BLaER1 (cell line): Measurements from ENCODE around the gene MTHFD2L.

ENCODE experiments used
- H3K27ac ChIP-seq: shearing (Covaris generic); formaldehyde crosslinking; 2 replicates; pipeline ENCODE4 v1.8.1; 2022
- H3K27me3 ChIP-seq: shearing (Covaris generic); formaldehyde crosslinking; 2 replicates; pipeline ENCODE4 v1.8.1; 2022
- H3K36me3 ChIP-seq: shearing (Covaris generic); formaldehyde crosslinking; 2 replicates; pipeline ENCODE4 v1.8.1; 2022
- H3K4me1 ChIP-seq: shearing (Covaris generic); formaldehyde crosslinking; 2 replicates; pipeline ENCODE4 v1.8.1; 2022
- H3K4me2 ChIP-seq: shearing (Covaris generic); formaldehyde crosslinking; 2 replicates; pipeline ENCODE4 v1.8.1; 2022
- H3K4me3 ChIP-seq: shearing (Covaris generic); formaldehyde crosslinking; 2 replicates; pipeline ENCODE4 v1.8.1; 2022
- H3K9ac ChIP-seq: shearing (Covaris generic); formaldehyde crosslinking; 2 replicates; pipeline ENCODE4 v1.8.1; 2022
- H3K9me3 ChIP-seq: shearing (Covaris generic); formaldehyde crosslinking; 2 replicates; pipeline ENCODE4 v1.8.1; 2022
- H4K20me1 ChIP-seq: shearing (Covaris generic); formaldehyde crosslinking; 2 replicates; pipeline ENCODE4 v1.8.1; 2022
- Cebpa-rat ChIP-seq: shearing (Covaris generic); IDR thresholded peaks from 2 replicates; pipeline ENCODE4 v1.8.1; 2022

Gene MTHFD2L

DNA sequence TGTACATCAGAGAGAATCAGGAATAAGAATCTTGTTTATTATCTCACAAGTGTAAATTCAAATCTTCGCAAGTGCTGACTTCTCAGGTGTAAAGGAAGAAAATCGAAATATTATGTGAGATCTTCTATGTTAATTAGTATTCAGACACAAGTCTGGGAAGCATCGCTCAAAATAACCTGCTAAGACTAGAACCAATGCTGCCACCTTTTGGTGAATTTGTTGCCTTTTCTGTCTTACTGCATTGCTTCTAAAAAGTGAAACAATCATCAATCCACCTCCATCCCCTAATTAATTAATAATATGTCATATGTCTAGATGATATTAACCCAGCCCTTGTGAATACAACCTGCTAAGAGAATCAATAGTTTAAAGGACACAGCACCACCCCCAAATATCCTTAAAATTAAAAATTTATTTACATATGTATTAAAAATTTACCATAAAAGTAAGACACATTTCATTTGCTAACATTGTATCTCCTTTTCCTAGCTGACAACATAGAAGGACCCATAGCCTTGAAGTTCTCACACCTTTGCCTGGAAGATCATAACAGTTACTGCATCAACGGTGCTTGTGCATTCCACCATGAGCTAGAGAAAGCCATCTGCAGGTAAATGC lies 153.9 kb downstream of the MTHFD2L start:
- H3K4me1 ChIP-seq: no peaks in the 10 kb centered on the region

GRCh38 chr4:74314329-74314728 lies 156.4 kb downstream of the MTHFD2L start:
- Histone ChIP-seq H3K27me3 (no peaks in the 10 kb centered on the region), H3K36me3 (no peaks in the 10 kb centered on the region), H3K4me3 (no peak overlapping the region), H3K4me2 (no peak overlapping the region), H3K4me1 (no peaks in the 10 kb centered on the region), H3K9ac (no peak overlapping the region), H4K20me1 (no peaks in the 10 kb centered on the region), H3K9me3 (no peaks in the 10 kb centered on the region), H3K27ac (no peak overlapping the region)
- TF ChIP-seq Cebpa-rat: no peak

More for the DNA sequence above, 153.9 kb downstream of the MTHFD2L start:
- Histone ChIP-seq H3K9ac (no peak overlapping the region), H4K20me1 (no peaks in the 10 kb centered on the region), H3K27ac (no peak overlapping the region), H3K27me3 (no peaks in the 10 kb centered on the region), H3K36me3 (no peaks in the 10 kb centered on the region), H3K4me3 (no peak overlapping the region), H3K4me2 (no peak overlapping the region), H3K9me3 (no peaks in the 10 kb centered on the region)
- TF ChIP-seq Cebpa-rat: no peak

GRCh38 chr4:74314944-74315343 lies 157.0 kb downstream of the MTHFD2L start:
- no peak for TF ChIP-seq Cebpa-rat
- no peaks in the 10 kb centered on the region for H3K9me3 ChIP-seq
- no peaks in the 10 kb centered on the region for H3K4me1 ChIP-seq
- no peaks in the 10 kb centered on the region for H3K36me3 ChIP-seq
- H3K27me3 ChIP-seq: no peaks in the 10 kb centered on the region
- no peak overlapping the region for H3K4me2 ChIP-seq
- H3K27ac ChIP-seq: no peak overlapping the region
- no peak overlapping the region for H3K9ac ChIP-seq
- no peaks in the 10 kb centered on the region for H4K20me1 ChIP-seq
- no peak overlapping the region for H3K4me3 ChIP-seq

DNA sequence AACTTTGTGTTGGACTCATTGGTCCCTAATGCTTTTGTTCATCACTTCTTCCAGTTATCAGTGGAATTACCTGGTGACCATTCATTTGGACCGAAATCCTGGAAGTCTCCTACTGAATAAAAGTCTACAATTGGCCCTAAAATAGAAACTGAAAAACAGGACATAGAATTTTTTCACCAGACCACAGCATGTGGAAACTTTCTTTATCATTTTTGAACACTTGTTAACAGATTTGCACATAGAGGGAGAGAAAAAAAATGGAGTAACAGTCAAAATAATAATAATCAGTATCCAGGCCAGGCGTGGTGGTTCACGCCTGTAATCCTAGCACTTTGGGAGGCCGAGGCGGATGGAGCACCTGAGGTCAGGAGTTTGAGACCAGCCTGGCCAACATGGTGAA lies 157.5 kb downstream of the MTHFD2L start:
- Histone ChIP-seq H4K20me1 (no peaks in the 10 kb centered on the region), H3K36me3 (no peaks in the 10 kb centered on the region), H3K4me1 (no peaks in the 10 kb centered on the region), H3K27me3 (no peaks in the 10 kb centered on the region), H3K4me2 (no peak overlapping the region), H3K9ac (no peak overlapping the region), H3K27ac (no peak overlapping the region), H3K9me3 (no peaks in the 10 kb centered on the region), H3K4me3 (no peak overlapping the region)
- TF ChIP-seq Cebpa-rat: no peak

GRCh38 chr4:74316397-74316796 lies 158.5 kb downstream of the MTHFD2L start:
- TF ChIP-seq Cebpa-rat: no peak
- Histone ChIP-seq H3K27me3 (no peaks in the 10 kb centered on the region), H3K36me3 (no peaks in the 10 kb centered on the region), H3K4me3 (no peak overlapping the region), H3K9me3 (no peaks in the 10 kb centered on the region), H3K27ac (no peak overlapping the region), H3K4me2 (no peak overlapping the region), H3K4me1 (no peaks in the 10 kb centered on the region), H3K9ac (no peak overlapping the region), H4K20me1 (no peaks in the 10 kb centered on the region)

DNA sequence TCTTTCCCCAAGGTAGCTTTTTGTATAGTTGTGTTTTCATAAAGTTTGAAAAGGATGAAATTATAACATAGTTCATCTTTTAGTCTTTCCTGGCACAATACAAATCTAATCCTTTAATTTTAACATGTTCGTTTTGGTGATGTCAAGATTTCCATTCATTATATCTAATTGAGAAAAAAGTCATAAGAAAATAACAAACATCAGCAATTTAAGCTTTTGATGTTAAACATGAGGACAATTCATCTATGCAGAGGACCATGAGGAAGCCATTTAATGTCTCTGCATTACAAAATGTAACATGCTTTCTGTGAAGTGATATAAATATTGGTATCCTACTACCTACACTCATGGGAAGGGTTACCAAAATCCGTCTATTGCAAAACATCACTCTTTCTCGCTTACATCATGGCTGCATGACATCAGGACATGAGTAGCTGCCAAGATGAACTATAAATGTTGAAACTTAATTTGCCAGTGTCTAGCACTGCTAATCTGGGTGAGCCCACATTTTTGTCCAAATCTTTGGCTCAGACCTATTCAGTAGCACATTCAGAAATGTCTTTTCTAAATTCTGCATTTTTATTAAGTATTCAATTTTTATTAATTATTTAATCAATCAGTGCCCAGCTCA lies 159.8 kb downstream of the MTHFD2L start:
- Histone ChIP-seq H3K9me3 (no peaks in the 10 kb centered on the region), H3K27ac (no peak overlapping the region), H3K36me3 (no peaks in the 10 kb centered on the region), H3K4me3 (no peak overlapping the region), H3K27me3 (no peaks in the 10 kb centered on the region), H4K20me1 (no peaks in the 10 kb centered on the region), H3K9ac (no peak overlapping the region), H3K4me2 (no peak overlapping the region), H3K4me1 (no peaks in the 10 kb centered on the region)
- TF ChIP-seq Cebpa-rat: no peak

- Histone ChIP-seq H3K9ac (no peak overlapping the region), H3K36me3 (no peaks in the 10 kb centered on the region), H3K4me3 (no peak overlapping the region), H3K4me1 (no peaks in the 10 kb centered on the region), H4K20me1 (no peaks in the 10 kb centered on the region), H3K27me3 (no peaks in the 10 kb centered on the region), H3K9me3 (no peaks in the 10 kb centered on the region), H3K4me2 (no peak overlapping the region), H3K27ac (no peak overlapping the region)
- TF ChIP-seq Cebpa-rat: no peak
These were observed 160.4 kb downstream of the MTHFD2L start for GRCh38 chr4:74318276-74318675.

DNA sequence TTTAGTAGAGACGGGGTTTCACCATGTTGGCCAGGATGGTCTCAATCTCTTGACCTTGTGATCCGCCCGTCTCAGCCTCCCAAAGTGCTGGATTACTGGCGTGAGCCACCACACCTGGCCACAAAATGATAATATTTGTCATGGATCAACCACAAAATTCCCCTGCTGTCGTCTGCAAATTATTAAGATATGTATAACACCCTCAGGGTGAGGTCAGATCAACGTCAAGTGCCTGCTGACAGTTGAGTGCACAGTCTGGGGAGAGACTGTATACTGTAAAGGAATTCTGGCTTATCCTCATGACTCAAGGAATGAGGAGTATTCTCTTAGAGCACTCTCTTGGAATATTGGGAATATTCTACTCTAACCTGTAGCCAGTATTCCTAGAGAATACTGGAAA lies 161.6 kb downstream of the MTHFD2L start:
- Histone ChIP-seq H3K27me3 (no peaks in the 10 kb centered on the region), H3K27ac (no peak overlapping the region), H3K4me2 (no peak overlapping the region), H3K9ac (no peak overlapping the region), H3K36me3 (no peaks in the 10 kb centered on the region), H4K20me1 (no peaks in the 10 kb centered on the region), H3K9me3 (no peaks in the 10 kb centered on the region), H3K4me1 (no peaks in the 10 kb centered on the region), H3K4me3 (no peak overlapping the region)
- no peak for TF ChIP-seq Cebpa-rat

DNA sequence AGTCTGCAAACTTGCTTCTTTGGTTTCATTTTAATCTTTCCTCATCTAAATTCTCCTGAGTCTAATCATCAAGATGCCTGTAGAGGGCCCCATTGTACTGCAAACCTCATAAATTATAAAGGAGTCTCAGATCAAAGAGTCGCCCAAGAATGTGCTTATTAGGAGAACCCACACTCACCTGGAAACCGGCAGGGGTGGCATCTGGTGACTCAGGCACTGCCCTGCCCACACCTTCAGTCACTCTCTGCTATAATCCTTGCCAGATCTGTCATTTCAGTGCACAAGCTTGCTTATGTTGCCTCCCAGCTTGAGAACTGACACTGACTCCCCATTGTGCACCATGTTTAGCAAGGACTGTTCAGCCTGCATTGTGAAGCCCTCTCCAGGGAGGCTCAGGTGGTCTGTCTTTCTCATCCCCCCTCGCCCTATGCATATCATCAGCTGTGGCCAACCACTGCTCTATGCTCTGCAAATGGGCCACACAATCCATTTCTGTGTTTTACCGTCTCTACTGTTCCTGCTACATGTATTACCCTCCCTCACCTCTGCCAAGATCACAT lies 162.7 kb downstream of the MTHFD2L start:
- H3K4me2 ChIP-seq: no peak overlapping the region

DNA sequence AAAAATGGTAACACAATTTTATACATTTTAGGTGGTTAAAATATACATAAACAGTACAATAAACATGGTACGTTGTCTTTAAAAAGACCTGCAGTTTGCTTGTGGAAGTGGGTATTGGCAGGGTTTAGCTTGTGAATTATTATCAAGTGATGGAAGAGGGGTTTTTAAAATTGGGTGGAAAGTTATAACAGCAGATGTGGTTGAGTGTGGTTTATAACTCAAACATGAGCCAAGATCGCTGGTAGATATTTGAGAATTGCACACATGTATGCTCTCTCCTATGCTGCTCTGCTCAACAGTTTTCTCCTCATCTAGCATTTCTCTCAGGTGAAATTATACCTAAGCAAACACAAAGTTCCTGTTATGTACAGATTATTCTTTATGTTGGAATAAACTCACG lies 164.4 kb downstream of the MTHFD2L start:
- H3K4me3 ChIP-seq: no peak overlapping the region
- no peak overlapping the region for H3K9ac ChIP-seq
- no peak overlapping the region for H3K4me2 ChIP-seq
- no peaks in the 10 kb centered on the region for H3K36me3 ChIP-seq
- no peak for TF ChIP-seq Cebpa-rat
- H3K4me1 ChIP-seq: no peaks in the 10 kb centered on the region
- H3K27me3 ChIP-seq: no peaks in the 10 kb centered on the region
- H3K27ac ChIP-seq: no peak overlapping the region
- H4K20me1 ChIP-seq: no peaks in the 10 kb centered on the region
- H3K9me3 ChIP-seq: no peaks in the 10 kb centered on the region

More for the DNA sequence above, 162.7 kb downstream of the MTHFD2L start:
- Histone ChIP-seq H3K9ac (no peak overlapping the region), H3K36me3 (no peaks in the 10 kb centered on the region), H3K4me1 (no peaks in the 10 kb centered on the region), H4K20me1 (no peaks in the 10 kb centered on the region), H3K27ac (no peak overlapping the region), H3K4me3 (no peak overlapping the region), H3K9me3 (no peaks in the 10 kb centered on the region), H3K27me3 (no peaks in the 10 kb centered on the region)
- TF ChIP-seq Cebpa-rat: no peak
